Measurements from ENCODE around the gene MAF. TPM values are rescaled to one million over a fixed set of nuclear protein-coding genes. Genes with fewer than 3 reads are reported as not detected.

The MAF gene
- total RNA-seq, 1 experiment from 2014 or later, result 4.9 TPM

GRCh38 chr16:79648826-79649225, 48.3 kb upstream of the MAF start:
- TF ChIP-seq CTCF (conservative IDR thresholded peaks at IDR 0.05), result no peak
- H3K23ac ChIP-seq (ENCODE audit: insufficient read length, low read depth, low read length), result no peak overlapping the region
- H3K56ac ChIP-seq (ENCODE audit: insufficient read length, low read depth, low read length), result no peak overlapping the region
- no peak overlapping the region for H2BK120ac ChIP-seq (ENCODE audit: low read depth, low read length, poor library complexity, severe bottlenecking)
- H3K9ac ChIP-seq (ENCODE audit: extremely low read depth, insufficient read length, low read length), result no peak overlapping the region
- H2BK15ac ChIP-seq (ENCODE audit: low read depth, low read length), result no peak overlapping the region
- Mint-ChIP-seq H3K27ac (no peak overlapping the region), H3K4me1 (no peaks in the 10 kb centered on the region; a peak in 1 of 4 replicates), H3K4me3 (no peak overlapping the region), H3K9me3 (no peaks in the 10 kb centered on the region), H3K27me3 (ENCODE audit: low read depth) (peaks cover 2% of the 10 kb centered on the region; the same call in 1 of the 2 replicates), H3K36me3 (ENCODE audit: insufficient read depth in 1 of 3, low read depth in 3 of 3) (no peaks in the 10 kb centered on the region)
- H2BK20ac ChIP-seq (ENCODE audit: low read depth, low read length, poor library complexity, severe bottlenecking), result no peak overlapping the region
- H3K23me2 ChIP-seq (ENCODE audit: insufficient read length, low read depth, low read length, poor library complexity, severe bottlenecking), result no peaks in the 10 kb centered on the region
- no peaks in the 10 kb centered on the region for H3K27me3 ChIP-seq (ENCODE audit: insufficient read depth, low read length)
- H2AFZ ChIP-seq (ENCODE audit: low read length), result no peak overlapping the region
- no peak for DNase-seq
- no peak overlapping the region for H4K5ac ChIP-seq (ENCODE audit: insufficient read length, low read depth, low read length)
- H3K4ac ChIP-seq (ENCODE audit: low read depth, low read length), result no peak overlapping the region
- no peak overlapping the region for H3K27ac ChIP-seq (ENCODE audit: insufficient read length, low read depth, low read length)
- H3K18ac ChIP-seq (ENCODE audit: insufficient read length, low read depth, low read length), result no peak overlapping the region
- no peak overlapping the region for H2BK5ac ChIP-seq (ENCODE audit: insufficient read length, low read length)
- H3K9me3 ChIP-seq (ENCODE audit: control insufficient read depth, low read depth, low read length), result no peaks in the 10 kb centered on the region
- H4K91ac ChIP-seq (ENCODE audit: insufficient read length, low read depth, low read length), result no peak overlapping the region
- no peaks in the 10 kb centered on the region for H4K20me1 ChIP-seq (ENCODE audit: control insufficient read depth, insufficient read depth, insufficient read length)
- no peaks in the 10 kb centered on the region for H3K79me2 ChIP-seq (ENCODE audit: insufficient read depth, low read length)
- H3K14ac ChIP-seq (ENCODE audit: insufficient read depth, low read length), result no peak overlapping the region
- H3K79me1 ChIP-seq (ENCODE audit: insufficient read depth, low read depth, low read length, poor library complexity, severe bottlenecking), result no peaks in the 10 kb centered on the region
- no peak overlapping the region for H2AK5ac ChIP-seq (ENCODE audit: insufficient read length, low read length)
- no peak overlapping the region for H3T11ph ChIP-seq (ENCODE audit: low read length)
- H3K4me2 ChIP-seq (ENCODE audit: insufficient read depth, insufficient read length, low read length), result no peak overlapping the region
- WGBS (ENCODE audit: extremely low coverage, insufficient read length, low lambda C conversion rate), result no CpG with 5 or more reads among the region's 4 CpGs
- H4K8ac ChIP-seq (replicated peaks; ENCODE audit: insufficient read length, low read depth, low read length), result no peak overlapping the region
- no peaks in the 10 kb centered on the region for H3K4me1 ChIP-seq (ENCODE audit: insufficient read depth, low read length)
- no peak overlapping the region for H2BK12ac ChIP-seq (ENCODE audit: insufficient read length, low read depth, low read length)
